Activated T-cell treated with anti-CD3 and anti-CD28 coated beads for 4 hours (primary cell): ENCODE data around the gene RYR1.

Experiments
- DNase-seq: peaks from one replicate; pipeline ENCODE4 v3.0.0-alpha.2; 2020

RYR1 gene

DNA sequence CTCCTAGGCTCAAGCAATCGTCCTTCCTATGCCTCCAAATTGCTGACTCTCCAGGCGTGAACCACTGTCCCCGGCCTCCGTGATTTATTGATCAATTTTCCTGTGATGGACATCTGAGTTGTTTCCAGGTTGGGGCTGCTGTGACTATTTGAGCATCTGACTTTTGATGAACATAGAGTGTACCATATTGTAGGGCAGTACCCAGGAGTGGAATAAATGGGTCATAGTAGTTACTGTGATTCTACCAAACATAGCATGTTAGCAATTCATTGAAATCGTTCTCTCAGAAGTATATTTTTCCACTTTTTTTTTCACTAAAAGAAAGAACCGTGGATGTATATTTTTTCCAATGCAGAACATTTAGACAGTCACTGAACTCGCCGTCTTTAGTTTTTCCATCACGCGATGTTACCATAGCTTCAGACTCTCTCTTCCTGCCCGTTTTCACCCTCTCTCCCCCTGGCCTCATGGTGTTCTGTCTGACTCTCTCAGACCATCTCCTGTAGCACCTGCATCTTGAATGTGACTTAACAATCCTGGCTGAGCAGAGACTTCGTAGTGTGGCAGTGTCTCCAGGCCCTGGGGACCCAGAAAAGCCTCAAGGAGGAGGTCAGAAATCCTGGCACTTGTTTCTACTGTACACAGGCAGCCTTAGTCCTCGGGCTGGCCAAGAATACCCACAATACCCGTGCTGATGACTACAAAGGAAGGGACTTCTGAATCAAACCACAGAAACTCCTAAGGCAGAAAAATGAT is 4.3 kb upstream of the RYR1 start:
- no peak for DNase-seq

GRCh38 chr19:38429811-38430156 is 3.7 kb upstream of the RYR1 start:
- DNase-seq, result no peak

- no peak for DNase-seq
These were observed 2.6 kb upstream of the RYR1 start for GRCh38 chr19:38430931-38431330.

DNA sequence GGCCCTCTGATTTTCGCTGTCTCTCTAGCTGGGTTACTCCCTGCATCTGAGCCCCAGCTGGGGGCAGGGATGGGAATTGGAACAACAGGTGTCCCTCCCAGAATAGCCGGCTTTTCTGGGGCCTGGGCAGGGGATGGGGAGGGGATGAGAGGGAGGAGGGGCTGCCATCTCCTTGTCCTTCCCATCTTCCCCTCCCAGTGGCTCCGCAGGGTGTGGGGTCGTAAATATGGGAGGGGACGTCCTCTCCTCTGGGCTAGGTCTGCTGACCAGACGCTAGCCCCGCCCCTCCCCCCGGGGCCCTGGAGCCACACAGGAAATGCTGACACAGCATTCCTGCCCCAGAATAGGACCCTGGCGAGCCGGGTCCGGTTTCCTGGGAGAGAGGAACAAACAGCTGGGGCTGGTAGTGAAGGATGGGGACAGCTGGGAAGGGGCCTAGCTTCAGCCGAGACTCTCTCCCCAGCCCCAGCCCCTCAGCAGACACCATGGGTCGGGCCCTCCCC is 1.1 kb downstream of the RYR1 start:
- no peak for DNase-seq

GRCh38 chr19:38437295-38437694 is 3.8 kb downstream of the RYR1 start:
- DNase-seq, result no peak

GRCh38 chr19:38437917-38438316 is 4.4 kb downstream of the RYR1 start:
- no peak for DNase-seq

GRCh38 chr19:38440592-38440991 is 7.1 kb downstream of the RYR1 start:
- DNase-seq, result no peak

DNA sequence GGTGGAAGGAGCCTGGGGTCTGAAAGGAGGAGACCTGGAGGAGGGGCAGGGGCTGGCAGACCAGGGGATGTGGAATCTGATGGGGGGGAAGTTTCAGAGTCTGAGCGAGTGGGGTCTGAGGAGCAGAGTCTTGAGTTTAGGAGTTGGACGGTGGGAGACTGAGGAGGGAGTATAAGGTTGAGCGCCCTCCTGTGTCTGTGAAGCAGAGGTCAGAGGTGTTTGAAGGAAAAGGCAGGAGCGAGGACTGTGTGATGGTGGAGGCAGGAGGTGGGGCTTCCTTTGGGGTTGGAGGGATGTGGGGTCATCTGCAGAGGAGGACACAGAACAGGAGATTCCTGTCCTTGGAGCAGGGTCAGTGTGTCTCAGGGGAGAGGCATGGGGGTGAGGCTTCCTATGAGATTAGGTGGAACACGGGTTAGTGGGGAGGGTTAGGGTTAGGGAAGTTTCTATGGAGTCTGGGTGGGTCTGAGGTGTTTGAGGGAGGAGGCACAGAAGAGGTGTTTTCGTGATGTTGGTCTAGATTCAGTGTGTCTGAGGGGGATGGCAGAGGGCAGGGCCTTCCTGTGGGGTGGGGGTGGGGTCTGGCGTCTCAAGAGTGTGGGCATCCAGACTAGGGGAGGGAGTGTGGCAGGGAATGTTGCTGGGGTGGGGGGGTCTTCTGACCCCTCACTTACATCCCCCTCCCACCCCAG is 8.3 kb downstream of the RYR1 start:
- DNase-seq, result no peak

DNA sequence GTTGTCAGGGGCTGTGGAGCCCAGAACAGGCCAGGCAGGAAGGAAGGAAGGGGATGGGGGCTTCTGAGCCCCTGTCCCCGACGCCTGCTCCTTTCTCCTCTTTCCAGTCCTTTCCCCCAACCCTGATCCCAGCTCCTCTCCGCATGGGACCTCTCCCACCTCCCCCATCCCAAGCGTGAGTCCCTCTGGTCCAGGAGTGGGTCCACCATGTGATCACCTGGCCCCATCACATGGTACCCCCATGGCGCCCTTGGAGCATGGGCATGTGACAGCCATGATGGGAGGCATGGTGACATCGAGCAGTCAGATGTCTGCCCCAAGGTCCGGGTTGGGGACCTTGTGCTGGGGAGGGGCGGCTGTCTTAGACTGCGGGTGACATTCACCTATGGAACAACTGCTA is 9.2 kb downstream of the RYR1 start:
- DNase-seq, result no peak

DNA sequence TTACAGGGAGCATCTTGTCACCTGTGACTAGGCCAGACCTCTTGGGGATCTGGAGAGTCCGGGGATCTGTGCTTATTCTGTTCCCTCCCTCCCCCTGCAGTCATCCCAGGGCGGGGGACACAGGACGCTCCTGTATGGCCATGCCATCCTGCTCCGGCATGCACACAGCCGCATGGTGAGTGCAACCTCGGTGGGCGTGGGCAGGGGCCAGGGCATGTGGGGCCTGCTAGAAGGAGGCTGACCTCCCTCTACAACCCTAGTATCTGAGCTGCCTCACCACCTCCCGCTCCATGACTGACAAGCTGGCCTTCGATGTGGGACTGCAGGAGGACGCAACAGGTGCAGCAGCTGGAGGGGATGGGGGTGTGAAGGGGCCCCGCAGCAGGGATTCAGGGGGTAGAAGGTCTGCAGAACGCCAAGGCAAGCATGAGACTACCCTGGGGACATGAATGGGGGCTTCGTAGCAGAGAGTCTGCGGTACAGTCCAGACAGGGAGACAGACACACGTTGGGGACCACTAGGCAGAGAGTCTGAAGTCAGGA is 10.0 kb downstream of the RYR1 start:
- no peak for DNase-seq

- DNase-seq, result no peak
These were observed 10.5 kb downstream of the RYR1 start for GRCh38 chr19:38444026-38444425.

GRCh38 chr19:38445362-38445761 is 11.9 kb downstream of the RYR1 start:
- DNase-seq, result no peak

- no peak for DNase-seq
These were observed 14.7 kb downstream of the RYR1 start for GRCh38 chr19:38448225-38448624.

GRCh38 chr19:38449518-38449917 is 16.0 kb downstream of the RYR1 start:
- DNase-seq, result no peak

DNA sequence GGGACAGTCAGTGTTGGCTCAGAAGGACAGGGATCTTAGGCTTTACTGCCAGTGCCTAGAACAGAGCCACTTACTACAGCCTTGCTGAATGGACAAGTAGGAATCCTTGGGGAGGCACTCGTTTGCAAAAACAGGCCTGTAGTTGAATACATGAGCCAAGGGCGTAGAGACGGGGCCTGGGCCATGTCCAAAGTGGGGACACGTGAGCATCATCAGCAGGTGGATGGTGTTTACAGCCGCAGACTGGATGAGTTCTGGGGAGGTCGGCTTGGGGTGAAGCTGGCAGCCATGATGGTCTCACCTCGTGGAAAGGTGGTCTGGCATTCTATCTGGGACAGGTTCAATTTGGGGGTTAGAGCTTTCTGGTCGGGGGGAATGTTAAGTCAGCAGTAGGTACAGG is 17.5 kb downstream of the RYR1 start:
- no peak for DNase-seq

- no peak for DNase-seq
These were observed 18.1 kb downstream of the RYR1 start for GRCh38 chr19:38451629-38452028.

GRCh38 chr19:38452430-38453366 is 19.2 kb downstream of the RYR1 start:
- DNase-seq, result no peak

GRCh38 chr19:38453596-38453995 is 20.1 kb downstream of the RYR1 start:
- no peak for DNase-seq

DNA sequence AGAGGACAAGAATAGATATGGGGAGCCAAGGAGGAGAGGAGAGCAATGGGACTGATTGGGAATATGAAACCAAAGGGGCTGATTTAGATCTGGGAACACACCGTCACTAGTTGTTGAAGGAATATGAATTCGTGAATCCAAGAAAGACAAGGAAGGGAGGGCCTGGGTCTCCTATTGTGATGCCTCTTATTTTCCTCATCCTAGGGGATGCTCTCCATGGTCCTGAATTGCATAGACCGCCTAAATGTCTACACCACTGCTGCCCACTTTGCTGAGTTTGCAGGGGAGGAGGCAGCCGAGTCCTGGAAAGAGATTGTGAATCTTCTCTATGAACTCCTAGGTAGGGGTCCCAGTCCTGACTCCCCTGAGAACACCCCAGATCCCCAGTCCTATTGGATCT is 21.5 kb downstream of the RYR1 start:
- DNase-seq, result no peak

DNA sequence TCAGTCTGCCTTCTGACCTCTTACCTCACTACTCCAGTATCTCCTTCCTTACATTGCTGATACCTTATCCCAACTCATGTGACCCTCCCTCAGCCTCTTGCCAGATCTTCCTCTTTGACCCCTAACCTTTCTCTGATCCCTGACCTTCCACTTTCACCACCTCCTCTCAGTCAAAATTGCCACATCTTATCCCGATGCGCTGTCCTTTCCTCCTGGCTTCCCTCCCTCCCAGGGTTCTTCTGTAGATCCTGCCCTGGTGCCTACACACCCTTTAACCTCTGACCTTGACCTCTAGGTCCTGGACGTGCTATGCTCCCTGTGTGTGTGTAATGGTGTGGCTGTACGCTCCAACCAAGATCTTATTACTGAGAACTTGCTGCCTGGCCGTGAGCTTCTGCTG is 23.7 kb downstream of the RYR1 start:
- DNase-seq, result no peak

- no peak for DNase-seq
These were observed 24.4 kb downstream of the RYR1 start for GRCh38 chr19:38457690-38458405.

GRCh38 chr19:38458991-38459390 is 25.5 kb downstream of the RYR1 start:
- DNase-seq, result no peak

DNA sequence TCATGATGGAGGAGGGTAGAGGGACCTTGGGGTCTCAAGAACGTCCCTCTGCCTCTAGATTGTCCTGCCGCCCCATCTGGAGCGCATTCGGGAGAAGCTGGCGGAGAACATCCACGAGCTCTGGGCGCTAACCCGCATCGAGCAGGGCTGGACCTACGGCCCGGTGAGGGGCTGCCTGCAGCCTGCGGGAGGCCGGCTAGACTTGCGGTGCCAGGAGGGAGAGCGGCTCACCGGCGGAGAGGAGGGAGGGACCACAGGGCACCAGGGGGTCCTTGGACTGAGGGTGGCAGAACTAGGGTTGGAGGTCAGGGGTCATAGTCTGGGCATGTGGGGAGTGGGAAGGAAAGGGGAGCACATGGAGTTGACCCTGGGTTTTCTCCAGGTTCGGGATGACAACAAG is 29.9 kb downstream of the RYR1 start:
- DNase-seq, result no peak
